ENCODE data around the gene F12.

- TF ChIP-seq CTCF (IDR thresholded peaks at IDR 0.05) = no peak
- TF ChIP-seq POLR2A (IDR thresholded peaks at IDR 0.05) = no peak
These were observed 46.5 kb downstream of the F12 start for GRCh38 chr5:177362610-177363507.

Data from gastroesophageal sphincter (tissue), 3 donors.